Retina (tissue), 1 donor: Measurements from ENCODE around the gene SCN4B.

Experiments used
- DNase-seq: peaks from one replicate; pipeline ENCODE4 v3.0.0-alpha.2; 2016

SCN4B gene

GRCh38 chr11:118149493-118149892 lies 3.1 kb downstream of the SCN4B start:
- DNase-seq: no peak

- no peak for DNase-seq
Observed at GRCh38 chr11:118148856-118149255, 3.8 kb downstream of the SCN4B start.

- no peak for DNase-seq
Observed at GRCh38 chr11:118148240-118148639, 4.4 kb downstream of the SCN4B start.

- DNase-seq: no peak
Observed at GRCh38 chr11:118147502-118147901, 5.1 kb downstream of the SCN4B start.

- no peak for DNase-seq
Observed at GRCh38 chr11:118146554-118146953, 6.1 kb downstream of the SCN4B start.

- DNase-seq: peak; percentile 90
Observed at GRCh38 chr11:118145285-118146227, 7.1 kb downstream of the SCN4B start.

- no peak for DNase-seq
Observed at GRCh38 chr11:118144301-118145268, 8.0 kb downstream of the SCN4B start.

GRCh38 chr11:118143661-118144185 lies 8.9 kb downstream of the SCN4B start:
- DNase-seq: no peak

GRCh38 chr11:118142809-118143208 lies 9.8 kb downstream of the SCN4B start:
- DNase-seq: no peak

GRCh38 chr11:118142081-118142480 lies 10.5 kb downstream of the SCN4B start:
- DNase-seq: no peak

GRCh38 chr11:118139578-118139977 lies 13.0 kb downstream of the SCN4B start:
- DNase-seq: no peak

- DNase-seq: no peak
Observed at GRCh38 chr11:118138839-118139420, 13.7 kb downstream of the SCN4B start.

GRCh38 chr11:118136801-118137200 lies 15.8 kb downstream of the SCN4B start:
- no peak for DNase-seq

GRCh38 chr11:118136341-118136740 lies 16.3 kb downstream of the SCN4B start:
- DNase-seq: no peak

GRCh38 chr11:118135796-118136165 lies 16.8 kb downstream of the SCN4B start:
- DNase-seq: no peak

GRCh38 chr11:118135051-118135795 lies 17.4 kb downstream of the SCN4B start:
- DNase-seq: no peak

GRCh38 chr11:118133816-118134215 lies 18.8 kb downstream of the SCN4B start:
- no peak for DNase-seq

GRCh38 chr11:118132385-118133151 lies 20.1 kb downstream of the SCN4B start:
- DNase-seq: no peak

- DNase-seq: no peak
Observed at GRCh38 chr11:118129471-118130172, 23.0 kb downstream of the SCN4B start.

- DNase-seq: no peak
Observed at GRCh38 chr11:118128721-118129470, 23.7 kb downstream of the SCN4B start.
